ENCODE results near the gene GNAQ.
"Not testable (repeated sequence)": the region's sequence is repeated elsewhere in the genome, so short reads cannot be mapped to it uniquely, and the experiment has no call there.

Gene GNAQ

DNA sequence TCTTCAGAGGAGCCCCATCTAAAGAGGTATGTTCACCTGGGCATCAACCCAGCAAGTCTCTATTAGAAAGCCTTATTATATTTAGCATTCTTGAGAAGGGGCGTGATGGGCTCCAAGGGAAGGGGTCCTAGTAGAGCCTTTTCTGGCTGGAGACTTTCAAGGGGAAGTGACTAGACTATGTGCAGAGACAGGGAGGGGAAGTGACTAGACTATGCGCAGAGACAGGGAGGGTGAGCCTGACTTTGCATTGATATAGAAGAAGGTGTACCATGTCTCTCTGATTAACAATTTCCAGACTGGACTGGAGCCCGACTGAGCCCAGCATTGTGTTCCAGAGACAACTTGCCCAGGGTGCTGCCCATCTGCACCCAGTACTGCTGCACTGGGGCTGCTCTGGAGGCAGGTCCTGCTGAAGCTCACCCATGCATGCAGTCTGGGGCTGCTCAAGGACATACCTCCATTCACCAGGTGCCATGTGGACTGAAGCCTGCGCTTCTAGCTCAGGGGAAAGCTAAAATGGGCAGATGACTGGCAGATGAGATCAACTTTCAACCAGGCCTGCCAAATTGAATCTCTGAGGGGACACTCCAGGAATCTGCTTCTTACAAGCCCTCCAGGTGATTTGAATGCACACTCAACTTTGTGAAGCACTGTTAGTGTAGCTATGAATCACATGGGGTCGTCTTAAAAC lies 300.5 kb downstream of the GNAQ start:
- DNase-seq (ENCODE audit: low read depth in 2 of 2) = no peak

DNA sequence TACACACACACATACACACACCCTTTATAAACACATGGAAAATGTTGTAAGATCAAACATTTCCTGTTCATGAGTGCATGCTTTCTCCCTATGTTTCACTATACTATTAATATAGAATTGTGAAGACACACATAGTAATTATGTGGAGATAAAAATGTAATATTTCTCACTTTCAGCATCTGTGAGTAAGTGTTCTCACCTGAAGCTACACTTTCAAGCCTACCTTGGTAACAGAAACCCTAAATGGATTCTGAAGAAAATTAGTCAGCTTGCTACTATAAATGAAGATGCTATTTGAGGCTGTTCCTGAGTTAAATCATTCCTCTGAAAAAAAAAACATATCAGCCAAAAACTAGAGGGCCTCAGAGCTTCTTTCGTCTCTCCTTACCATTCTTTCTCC lies 302.4 kb downstream of the GNAQ start:
- DNase-seq (ENCODE audit: low read depth in 2 of 2) = no peak

DNA sequence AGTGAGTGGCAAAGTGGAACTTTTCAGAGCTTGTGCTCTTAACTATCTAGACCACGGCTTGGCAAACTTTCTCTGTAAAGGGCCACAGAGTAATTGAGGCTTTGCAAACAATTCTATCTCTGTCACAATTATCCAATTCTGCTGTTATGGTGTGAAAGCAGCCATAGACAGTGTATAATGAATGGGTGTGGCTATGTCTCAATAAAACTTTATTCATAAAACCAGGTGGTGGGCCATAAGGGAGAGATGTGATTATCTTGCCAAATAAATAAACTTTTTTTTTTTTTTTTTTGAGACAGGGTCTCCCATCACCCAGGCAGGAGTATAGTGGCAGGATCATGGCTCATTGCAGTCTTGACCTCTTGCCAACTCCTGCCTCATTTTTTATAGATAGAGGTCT lies 304.8 kb downstream of the GNAQ start:
- DNase-seq (ENCODE audit: low read depth in 2 of 2) = no peak

DNA sequence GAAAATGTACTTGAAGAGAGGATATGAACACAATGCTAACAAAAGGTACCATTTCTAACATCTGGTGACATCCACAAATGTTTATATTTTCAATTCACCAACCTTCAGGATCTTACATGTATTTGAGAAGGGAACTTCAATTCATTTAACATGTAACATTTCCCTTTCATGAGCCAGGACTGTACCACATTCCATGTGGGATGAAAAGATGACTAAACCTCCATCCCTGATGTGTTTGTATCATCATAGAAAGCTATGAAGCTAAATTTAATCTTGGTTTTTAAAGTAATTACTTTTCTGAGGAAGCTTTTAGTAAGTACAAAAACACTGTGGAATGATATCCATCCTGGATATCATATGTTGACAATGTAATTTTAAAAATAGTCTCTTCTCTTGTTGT lies 305.3 kb downstream of the GNAQ start:
- no peak for DNase-seq (ENCODE audit: low read depth in 2 of 2)

DNA sequence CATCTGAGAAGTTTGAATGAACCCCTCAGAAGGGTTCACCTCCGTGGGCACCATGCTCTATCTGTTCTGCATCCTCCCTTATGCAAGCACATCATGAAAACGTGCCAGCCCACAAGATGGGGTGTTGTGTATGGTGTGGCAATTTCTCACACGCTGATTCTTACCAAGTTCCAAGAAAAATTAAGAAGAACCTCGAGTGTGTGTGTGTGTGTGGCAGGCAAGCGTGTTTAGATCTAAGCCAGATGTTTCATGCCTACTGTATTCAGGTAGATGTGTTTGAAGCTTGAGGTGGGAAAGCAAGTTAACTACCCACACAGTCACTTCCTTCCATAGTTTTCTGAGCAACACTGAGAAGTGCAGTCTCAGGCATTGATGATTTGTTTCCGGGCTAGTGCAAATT lies 305.8 kb downstream of the GNAQ start:
- DNase-seq (ENCODE audit: low read depth in 2 of 2) = no peak

DNA sequence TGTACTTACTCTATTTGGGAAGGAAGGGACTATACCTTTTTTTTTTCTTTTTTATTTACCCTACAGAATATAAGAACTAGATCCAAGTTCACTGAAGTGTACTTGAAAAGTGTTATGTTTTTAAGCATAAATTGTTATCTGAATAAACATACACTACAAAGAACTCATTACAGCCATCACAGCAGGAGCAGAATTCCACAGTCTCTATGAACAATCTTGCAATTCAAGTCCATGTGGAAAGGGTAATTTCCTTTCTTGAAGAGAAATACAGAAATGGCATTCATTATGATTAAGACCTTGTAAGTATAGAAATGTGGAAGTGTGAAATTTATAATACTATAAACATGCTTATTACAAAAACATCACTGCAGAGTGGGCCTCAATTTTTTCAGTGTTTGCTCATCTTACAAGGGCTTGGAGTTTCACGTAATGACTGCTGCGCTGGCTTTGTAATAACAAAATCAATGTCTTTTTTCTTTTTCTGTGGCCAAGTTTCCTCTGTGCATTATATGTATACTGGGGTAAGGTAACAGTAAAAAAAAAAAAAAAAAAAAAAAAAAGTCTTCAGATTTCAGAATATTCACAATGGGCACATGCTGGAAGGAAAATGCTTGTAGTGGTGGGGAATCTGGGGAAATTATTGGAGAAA lies 306.4 kb downstream of the GNAQ start:
- DNase-seq (ENCODE audit: low read depth in 2 of 2) = no peak

DNA sequence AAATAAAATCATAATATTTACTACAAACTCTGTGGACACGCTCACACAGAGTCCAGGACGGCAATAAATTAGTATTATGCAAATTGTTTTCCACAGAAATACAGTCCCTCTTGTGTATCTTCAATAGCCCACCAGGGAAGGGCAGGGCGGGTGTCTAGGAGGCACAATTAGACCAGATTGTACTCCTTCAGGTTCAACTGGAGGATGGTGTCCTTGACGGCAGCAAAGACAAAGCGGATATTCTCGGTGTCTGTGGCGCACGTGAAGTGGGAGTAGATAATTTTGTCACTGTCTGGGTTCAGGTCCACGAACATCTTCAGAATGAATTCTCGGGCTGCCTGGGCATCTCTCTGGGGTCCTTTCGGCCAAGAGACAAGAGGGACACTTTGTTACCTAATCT lies 310.5 kb downstream of the GNAQ start:
- DNase-seq (ENCODE audit: low read depth in 2 of 2) = not testable (repeated sequence)

DNA sequence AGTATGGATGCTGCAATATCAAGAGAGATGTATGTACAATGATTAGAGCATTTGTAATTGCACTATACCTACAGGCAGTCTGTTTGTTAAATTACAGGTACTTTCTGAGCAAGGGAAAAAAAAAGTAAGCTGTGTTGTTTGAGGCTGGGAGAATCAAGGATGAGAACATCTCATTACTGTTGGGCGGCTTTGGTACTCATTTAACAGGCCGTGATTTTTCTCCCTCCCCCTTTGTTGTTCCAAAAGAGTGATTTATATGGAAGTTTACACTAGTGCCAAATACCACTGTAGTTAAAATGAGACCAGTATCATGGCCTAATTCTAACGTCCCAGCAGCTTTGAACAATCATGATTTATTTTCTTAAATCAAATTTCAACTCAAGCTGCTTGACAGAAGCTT lies 312.3 kb downstream of the GNAQ start:
- no peak for DNase-seq (ENCODE audit: low read depth in 2 of 2)

DNA sequence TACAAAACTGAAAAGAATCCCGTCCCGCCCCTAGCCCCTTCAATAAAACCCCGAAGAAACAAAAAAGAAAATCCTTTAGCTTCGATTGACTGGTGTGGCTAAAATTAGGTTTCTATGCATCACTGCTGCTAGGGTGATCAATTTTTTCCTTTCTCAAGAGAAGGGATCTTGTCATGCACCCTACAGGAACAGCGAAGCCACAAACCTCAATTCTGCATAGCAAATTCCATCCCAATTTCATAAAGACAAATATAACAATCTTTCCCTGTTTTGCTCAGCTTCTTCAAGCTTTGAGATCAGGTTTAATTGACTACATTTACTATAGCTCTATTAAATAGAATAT lies 313.3 kb downstream of the GNAQ start:
- DNase-seq (ENCODE audit: low read depth in 2 of 2) = not testable (repeated sequence)

DNA sequence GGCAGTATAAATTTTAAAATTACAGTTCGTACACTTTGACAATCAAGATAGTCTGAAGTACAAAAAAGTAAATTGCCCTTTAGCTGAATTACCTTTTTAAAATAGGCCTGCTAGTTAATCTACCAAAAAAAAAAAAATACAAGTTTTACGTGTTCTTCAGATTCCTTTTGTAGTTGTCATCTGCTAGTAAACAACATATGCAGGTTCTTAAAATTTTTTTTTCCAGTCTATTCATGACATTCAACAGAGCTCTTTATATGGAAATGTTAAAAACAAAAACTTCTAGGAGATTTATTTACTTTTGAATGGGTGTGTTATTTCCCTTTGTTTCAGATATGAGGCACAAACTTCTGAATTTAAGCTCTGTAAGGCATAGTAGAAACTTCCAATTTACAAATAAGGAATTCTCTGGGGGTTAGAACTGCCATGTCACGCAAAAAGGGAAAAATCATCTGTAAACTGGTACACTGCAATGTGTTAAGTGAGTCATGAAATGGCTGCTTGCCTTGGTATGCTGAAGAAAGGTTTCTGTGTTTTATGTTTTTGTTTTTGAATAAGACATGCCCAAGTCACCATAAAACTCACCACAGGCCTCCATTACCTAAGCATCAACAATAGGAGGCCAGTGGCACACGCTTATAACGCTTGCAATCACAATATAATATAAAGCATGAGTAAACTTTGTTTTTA lies 313.9 kb downstream of the GNAQ start:
- DNase-seq (ENCODE audit: low read depth in 2 of 2) = not testable (repeated sequence)

DNA sequence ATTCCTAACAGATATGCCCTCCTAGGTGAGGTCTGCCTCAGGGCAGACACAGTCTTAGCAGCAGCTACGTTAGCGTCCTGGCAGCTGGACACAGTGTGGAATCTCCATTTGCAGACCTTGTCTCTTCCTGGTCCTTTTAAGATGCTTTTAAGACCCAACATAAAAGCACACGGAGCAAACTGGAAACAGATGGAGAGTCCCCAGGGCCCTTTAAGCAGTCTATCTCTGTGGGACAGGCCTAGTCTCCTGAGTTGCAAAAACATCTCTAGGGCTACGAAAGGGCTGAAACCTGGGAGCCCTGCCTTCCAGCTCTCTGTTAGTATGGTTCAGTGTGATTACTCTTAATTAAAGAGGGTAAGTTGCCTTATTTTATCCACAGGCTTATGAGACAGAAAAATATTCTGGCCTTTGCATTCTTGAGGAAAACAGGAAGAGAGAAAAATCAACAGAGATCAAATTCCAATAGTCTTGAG lies 317.5 kb downstream of the GNAQ start:
- DNase-seq (ENCODE audit: low read depth in 2 of 2) = no peak

DNA sequence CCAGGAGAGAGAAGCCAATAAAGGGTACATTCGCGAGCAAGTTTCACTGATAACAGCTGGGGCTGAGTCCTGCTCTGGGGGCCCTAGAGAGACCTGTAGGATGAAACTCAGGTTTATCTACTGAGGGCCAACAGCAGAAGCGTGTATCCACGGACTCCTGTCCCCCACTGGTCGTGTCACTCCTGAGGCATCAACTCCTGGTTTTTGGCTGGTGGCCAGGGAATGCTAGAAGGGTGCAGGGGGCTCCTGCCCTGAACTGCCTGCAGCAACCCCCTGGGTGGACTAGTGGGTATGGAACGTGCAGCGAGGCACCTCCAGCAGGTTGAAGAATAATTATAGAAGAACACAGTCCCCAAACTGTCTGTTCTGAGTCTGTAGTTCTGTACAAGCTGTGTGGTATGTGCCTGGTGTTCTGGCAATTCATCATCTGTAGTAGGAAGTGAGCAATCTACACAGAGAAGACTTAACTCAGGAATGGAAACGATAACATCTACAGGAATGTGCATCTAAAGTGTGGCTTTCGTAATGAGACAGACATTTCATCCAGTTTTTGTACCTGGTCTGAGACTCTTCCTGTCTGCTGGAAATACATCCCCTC lies 319.0 kb downstream of the GNAQ start:
- no peak for DNase-seq (ENCODE audit: low read depth in 2 of 2)

DNA sequence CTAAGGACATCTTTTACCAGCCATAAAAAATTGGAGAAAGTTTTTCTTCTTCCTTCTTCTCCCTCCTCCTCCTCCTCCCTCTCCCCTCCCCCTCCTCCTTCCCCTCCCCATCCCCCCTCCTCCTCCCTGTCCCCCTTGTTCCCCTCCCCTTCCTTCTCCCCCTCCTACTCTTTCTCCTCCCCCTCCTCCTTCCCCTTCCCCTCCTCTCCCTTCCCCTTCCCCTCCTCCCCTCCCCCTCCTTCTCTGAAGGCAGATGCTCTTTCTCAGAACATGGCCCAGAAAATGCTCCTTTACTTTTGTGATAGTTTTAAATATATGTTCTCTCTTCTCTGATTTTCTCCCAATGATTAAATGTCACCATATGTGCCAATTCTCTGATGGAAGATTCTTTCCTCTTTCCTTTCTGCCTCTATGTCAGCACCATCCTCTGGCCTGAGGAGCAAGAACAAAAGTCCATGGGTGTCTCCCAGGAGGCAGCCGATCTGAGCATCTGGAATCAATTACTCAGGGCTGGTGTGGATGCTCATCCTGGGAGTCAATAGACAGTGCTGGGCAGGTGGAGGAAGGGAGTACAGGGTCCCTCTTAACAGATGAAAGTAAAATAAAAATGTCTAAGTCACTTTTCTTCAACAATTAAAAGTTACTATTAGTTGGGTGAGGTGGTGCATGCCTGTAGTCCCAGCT lies 320.5 kb downstream of the GNAQ start:
- no peak for DNase-seq (ENCODE audit: low read depth in 2 of 2)

DNA sequence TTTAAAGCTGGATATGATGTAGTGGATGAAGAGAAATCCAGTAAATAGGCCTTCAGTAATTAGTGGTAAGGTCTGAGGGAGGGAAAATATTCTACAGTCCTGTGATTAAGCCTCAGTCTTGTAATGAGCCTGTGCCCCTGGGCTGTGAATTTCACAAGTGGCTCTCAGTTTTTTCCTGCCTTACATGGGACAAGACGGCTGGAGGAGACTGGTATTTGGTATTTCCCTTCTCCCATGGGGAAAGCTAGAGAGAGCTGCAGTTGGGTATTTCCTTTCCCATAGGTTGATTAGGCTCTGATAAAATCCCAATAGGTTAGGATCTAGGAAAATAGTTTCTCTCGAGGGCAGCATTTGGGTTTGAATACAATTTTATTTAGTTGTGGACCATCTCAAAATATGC lies 321.3 kb downstream of the GNAQ start:
- DNase-seq (ENCODE audit: low read depth in 2 of 2) = no peak

DNA sequence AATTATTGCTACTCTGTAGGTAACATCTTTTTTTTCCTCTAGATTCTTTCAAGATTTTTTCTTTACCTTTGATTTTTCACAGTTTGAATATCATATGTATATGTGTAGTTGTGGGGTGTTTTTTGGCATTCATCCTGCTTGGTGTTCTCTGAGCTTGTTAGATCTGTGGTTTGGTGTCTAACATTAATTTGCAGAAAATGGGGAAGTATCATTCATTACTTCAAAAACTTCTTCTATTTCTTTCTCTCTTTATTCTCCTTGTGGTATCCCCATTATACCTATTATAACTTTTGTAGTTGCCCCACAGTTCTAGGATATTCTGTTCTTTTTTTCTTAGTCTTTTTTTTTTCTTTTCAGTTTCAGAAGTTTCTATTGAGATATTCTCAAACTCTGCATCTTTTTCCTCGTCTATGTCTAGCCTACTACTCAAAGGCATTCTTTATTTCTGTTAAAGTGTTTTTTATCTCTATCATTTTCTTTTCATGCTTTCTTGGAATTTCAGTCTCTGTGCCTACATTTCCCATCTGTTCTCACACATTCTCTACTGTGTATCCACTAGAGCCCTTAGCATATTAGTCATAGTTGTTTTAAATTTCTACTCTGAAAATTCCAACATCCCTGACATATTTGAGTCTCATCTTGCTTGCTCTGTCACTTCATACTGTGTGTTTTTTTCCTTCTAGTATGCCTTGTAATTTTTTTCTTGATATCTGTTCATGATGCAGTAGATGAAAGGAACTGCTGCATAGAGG lies 323.4 kb downstream of the GNAQ start:
- no peak for DNase-seq (ENCODE audit: low read depth in 2 of 2)

DNA sequence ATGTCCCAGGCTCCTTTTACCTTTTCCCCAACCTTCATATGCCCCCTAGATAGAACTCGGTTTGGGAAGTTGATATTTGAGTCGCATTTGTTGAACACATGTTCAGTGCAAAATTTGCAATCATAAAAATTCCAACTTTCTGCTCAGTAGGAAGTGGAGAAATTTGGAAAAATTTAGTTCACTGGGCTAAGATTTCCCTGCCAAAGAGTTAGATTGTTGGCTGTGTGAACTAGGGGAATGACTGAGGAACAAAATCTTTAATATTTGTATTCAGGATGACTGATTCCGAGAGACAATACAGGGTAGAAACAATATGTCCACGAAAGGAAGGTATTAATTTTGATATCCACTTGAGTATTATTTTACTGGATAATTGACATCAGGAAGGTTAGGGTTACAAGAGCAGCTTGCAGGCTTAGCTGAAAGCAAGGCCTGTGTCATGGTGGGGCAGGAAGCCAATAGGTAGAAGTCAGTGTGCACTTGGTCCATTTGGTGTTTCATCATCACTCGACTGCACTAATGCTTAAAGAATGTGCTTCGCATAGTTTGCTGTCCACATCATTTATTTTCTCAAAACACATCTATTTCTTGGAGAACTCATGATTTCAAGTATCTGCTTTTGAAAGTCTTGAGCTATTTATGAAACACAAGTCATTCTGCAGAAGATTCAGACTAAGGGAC lies 324.1 kb downstream of the GNAQ start:
- DNase-seq (ENCODE audit: low read depth in 2 of 2) = no peak

DNA sequence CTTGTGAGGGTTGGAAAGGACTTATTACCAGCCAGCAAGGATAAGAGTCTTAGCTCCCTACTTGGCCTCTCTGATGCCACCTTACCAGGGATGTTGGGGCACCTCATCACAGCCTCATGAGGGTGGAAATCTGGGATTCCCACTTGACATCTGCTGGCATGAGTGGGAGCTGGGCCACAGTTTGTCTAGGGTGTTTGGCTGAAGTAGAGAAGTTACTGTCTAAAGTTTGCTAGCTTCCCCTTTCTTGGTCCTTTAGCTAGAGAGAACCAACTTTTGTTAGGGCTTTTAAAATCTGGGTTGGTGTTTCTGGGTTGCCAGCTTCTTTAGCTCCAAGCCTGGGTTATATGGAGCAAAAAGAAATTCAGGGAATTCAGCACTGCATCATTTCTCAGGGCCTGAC lies 326.0 kb downstream of the GNAQ start:
- DNase-seq (ENCODE audit: low read depth in 2 of 2) = no peak

DNA sequence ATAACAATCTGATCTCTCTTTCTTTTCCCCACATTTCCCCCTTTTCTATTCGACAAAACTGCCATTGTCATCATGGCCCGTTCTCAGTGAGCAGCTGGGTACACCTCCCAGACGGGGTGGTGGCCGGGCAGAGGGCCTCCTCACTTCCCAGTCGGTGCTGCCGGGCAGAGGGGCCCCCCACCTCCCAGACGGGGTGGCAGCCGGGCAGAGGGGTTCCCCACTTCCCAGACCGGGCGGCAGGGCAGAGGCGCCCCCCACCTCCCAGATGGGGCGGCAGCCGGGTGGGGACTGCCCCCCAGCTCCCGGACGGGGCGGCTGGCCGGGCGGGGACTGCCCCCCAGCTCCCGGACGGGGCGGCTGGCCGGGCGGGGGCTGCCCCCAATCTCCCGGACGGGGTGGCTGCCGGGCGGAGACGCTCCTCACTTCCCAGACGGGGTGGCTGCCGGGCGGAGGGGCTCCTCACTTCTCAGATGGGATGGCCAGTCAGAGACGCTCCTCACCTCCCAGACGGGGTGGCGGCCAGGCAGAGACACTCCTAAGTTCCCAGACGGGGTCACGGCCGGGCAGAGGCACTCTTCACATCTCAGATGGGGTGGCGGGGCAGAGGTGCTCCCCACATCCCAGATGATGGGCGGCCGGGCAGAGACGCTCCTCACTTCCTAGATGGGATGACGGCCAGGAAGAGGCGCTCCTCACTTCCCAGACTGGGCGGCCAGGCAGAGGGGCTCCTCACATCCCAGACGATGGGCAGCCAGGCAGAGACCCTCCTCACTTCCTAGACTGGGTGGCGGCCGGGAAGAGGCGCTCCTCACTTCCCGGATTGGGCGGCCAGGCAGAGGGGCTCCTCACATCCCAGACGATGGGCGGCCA lies 328.9 kb downstream of the GNAQ start:
- DNase-seq (ENCODE audit: low read depth in 2 of 2) = not testable (repeated sequence)

DNA sequence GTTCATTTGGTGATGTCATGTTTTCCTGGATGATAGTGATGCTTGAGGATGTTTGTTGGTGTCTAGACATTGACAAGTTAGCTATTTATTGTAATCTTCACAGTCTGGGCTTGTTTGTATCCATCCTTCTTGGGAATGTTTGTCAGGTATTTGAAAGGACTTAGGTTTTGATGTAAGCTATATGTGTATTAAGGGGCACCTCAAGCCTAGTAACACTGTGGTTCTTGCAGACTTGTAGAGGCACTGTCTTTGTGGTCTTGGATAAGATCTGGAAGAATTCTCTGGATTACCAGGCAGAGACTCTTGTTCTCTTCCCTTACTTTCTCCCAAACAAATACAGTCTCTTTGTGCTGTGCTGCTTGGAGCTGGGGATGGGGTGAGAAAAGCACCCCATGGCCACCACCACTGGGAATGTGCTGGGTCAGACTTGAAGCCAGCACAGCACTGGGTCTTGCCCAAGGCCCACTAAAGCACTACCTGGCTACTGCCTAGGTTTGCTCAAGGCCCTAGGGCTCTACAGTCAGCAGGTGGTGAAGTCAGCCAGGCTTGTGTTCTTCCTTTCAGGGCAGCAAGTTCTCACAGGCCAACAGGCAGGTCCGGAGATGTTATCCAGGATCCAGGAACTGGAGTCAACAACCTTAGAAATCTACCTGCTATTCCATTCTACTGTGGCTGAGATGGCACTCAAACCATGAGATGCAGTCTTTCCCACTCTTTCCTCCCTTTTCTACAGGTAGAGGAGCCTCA lies 334.2 kb downstream of the GNAQ start:
- no peak for DNase-seq (ENCODE audit: low read depth in 2 of 2)
